ENCODE measurements around the gene TMPRSS3.

TMPRSS3 gene

DNA sequence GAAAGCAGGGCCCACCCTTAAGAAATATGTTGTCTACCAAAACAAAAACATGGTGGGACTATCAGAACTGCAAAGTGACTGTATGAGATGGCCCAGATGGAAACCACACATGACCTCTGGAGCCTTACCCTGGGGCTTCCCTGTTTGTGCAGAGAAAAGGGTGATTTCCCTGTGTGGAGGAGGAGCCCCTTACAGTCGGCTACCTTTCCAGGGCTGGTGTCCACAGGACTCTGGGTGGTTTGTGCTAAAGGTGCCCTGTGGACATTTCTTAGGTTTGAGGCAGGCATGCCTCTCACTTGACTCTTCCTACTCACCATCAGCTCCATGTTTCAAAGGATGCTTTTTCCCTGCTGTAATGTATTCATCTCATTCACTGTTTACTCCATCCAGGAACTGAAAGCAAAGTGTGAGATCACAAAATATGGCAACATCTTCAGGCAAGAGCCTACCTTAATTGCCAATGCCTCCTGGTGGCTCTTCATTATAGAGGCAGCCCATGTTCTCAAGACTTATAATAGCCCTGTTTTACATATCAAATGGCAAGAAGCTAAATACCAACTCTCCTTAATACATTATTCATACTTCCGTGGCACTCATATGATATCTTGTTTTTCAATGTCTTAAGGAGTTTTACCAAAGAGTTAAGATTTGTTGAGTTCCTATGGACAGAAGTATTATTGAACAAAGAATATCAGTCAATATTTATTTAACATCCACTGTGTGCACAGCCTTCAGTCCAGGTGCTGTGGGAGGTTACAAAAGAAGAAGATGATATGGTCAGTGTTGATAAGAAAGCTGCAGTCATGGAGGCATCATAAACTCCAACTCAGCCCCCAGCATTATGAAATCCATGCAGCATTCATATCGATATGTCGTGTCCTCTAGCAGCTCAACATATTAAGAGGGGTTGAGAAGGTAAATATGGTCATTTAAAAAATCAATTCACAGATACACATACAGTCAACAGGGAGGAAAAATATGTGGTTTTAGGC is 65.2 kb downstream of the TMPRSS3 start:
- no peak for DNase-seq

DNA sequence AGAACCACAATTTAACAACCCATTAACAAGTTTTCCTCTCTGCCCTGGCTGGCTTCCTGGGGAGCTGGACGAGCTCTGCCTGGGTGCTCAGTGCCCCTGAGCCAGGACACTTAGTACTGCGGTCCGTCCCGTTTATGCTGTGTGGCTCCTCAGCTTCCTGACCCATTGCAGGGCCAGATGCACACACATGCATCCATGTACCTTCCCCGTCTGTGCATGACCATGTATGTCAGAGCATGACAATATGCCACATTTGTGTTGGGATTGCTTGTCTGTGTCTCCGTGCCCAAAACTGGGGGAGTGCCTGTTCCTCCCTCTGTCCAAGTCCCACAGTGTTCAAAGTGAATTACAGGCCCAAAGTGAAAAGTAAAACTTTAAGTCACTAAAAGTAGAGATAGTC is 71.0 kb downstream of the TMPRSS3 start:
- no peak for DNase-seq

Data from activated CD4-positive, alpha-beta T cell treated with anti-CD3 and anti-CD28 coated beads, Interleukin-2, Interleukin-6, amounts not matched to agents 100 ng/mL and 50 ng/mL, durations not matched to agents 16 hours and 8 hours (primary cell).